Activated CD4-positive, alpha-beta memory T cell treated with anti-CD3 and anti-CD28 coated beads for 36 hours (primary cell): ENCODE results near the gene ZNF148. TPM values are rescaled to one million over a fixed set of nuclear protein-coding genes. Genes with fewer than 3 reads are reported as not detected.

Experiments used
- CTCF ChIA-PET: fragments of 350-600 bp; sonication (Branson Sonifier 250); formaldehyde crosslinking; loops from one replicate; lab custom pipeline; 2021; ENCODE audit warnings: antibody characterized with exemption, inconsistent platforms; lab: Charles Lee
- POLR2A ChIA-PET: fragments of 350-600 bp; sonication (Branson Sonifier 250); formaldehyde crosslinking; loops from one replicate; lab custom pipeline; 2021; ENCODE audit warnings: antibody characterized with exemption; lab: Charles Lee
- DNase-seq: peaks from one replicate; pipeline ENCODE4 v3.0.0-alpha.2; 2020
- H3K27ac Mint-ChIP-seq: one replicate; pipeline ENCODE4 v1.8.0; 2021; ENCODE audit warnings: mixed read lengths
- H3K27me3 Mint-ChIP-seq: one replicate; pipeline ENCODE4 v1.8.0; 2021; ENCODE audit warnings: mixed read lengths
- H3K36me3 Mint-ChIP-seq: one replicate; pipeline ENCODE4 v1.8.0; 2021; ENCODE audit warnings: mixed read lengths
- H3K4me1 Mint-ChIP-seq: one replicate; pipeline ENCODE4 v1.8.0; 2021; ENCODE audit warnings: low read depth, mixed read lengths
- H3K4me3 Mint-ChIP-seq: one replicate; pipeline ENCODE4 v1.8.0; 2021; ENCODE audit warnings: mild to moderate bottlenecking, mixed read lengths
- H3K9me3 Mint-ChIP-seq: one replicate; pipeline ENCODE4 v1.8.0; 2021; ENCODE audit warnings: mixed read lengths
- intact Hi-C: fragments of 100-400 bp; cut with micrococcal nuclease; formaldehyde crosslinking; loops from one replicate; pipeline ENCODE4 v1.15.1; 2023
- total RNA-seq, 2 experiments: library from RNA; stranded (reverse); gene quantifications; one replicate each; pipeline ENCODE4 v1.2.3, GENCODE V29; 2021

Gene ZNF148
- total RNA-seq, 2 experiments from 2014 or later: 27.9 to 29.9 TPM

DNA sequence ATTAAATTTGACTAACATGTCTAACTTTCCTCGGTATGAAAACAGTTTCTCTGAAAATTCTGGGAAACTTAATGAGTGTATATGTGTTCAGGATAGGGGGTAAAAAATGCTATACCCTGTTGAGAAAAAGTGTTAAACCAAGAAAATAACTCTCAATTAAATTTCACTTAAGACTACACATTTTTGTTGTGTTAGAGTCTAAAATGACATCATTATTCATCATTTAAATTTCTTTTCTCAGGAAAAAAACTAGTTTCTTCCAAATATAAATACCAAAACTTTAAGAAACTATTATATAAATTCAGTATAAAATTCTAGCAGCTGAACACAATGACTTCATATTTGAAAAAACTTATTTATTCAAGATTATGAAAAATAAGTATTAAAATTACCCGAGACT lies 52.2 kb downstream of the ZNF148 start:
- H3K36me3 Mint-ChIP-seq: peaks cover 26% of the 10 kb centered on the region
- no peaks in the 10 kb centered on the region for H3K27me3 Mint-ChIP-seq
- intact Hi-C loops: no loop called here
- CTCF ChIA-PET: no interaction called here
- H3K4me1 Mint-ChIP-seq: peaks cover 9% of the 10 kb centered on the region
- H3K4me3 Mint-ChIP-seq: no peak overlapping the region
- H3K27ac Mint-ChIP-seq: no peak overlapping the region
- H3K9me3 Mint-ChIP-seq: peaks cover 10% of the 10 kb centered on the region
- POLR2A ChIA-PET: no interaction called here
- DNase-seq: no peak

DNA sequence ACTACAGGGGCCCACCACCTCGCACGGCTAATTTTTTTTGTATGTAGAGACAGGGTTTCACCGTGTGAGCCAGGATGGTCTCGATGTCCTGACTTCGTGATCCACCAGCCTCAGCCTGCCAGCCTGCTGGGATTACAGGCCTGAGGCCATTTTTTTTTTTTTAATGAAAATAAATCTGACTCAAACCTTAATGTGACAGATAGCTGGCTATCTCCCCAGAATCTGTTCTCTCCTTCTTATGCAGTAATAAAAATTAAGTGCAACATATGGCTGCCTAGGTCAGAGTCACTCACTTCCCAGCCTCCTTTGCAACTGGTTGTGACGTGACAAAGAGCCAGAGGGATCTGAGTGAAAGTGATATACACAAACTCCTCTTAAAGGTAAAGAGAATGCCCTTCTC lies 53.0 kb downstream of the ZNF148 start:
- Mint-ChIP-seq H3K4me3 (no peak overlapping the region), H3K9me3 (peaks cover 10% of the 10 kb centered on the region), H3K36me3 (peaks cover 24% of the 10 kb centered on the region), H3K27me3 (no peaks in the 10 kb centered on the region), H3K4me1 (peaks cover 10% of the 10 kb centered on the region), H3K27ac (no peak overlapping the region)
- POLR2A ChIA-PET: no interaction called here
- CTCF ChIA-PET: no interaction called here
- DNase-seq: no peak
- intact Hi-C loops: no loop called here

DNA sequence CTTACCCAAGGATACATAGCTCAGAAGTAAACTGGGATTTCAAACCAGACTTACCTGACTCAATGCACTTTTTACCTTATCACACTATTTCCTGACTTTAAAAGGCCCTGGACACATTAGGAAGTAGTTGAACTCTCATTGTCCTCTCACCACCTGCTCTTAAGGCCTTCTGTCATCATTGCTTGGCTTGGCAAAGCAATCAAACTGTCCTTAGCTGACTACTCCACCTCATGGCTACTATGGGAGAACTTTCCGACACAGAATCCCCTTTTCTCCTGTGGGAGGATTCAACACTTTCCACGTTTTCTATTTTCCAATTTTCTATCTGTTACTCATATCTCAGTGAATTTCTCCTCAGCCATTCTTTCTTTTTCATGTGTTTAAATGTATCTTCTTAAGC lies 55.4 kb downstream of the ZNF148 start:
- DNase-seq: no peak
- POLR2A ChIA-PET: interaction anchor here (0.5 kb wide), 1 partner anchor 88 kb away, joined by 3 read pairs; no protein-coding TSS in a partner anchor
- Mint-ChIP-seq H3K36me3 (peaks cover 13% of the 10 kb centered on the region), H3K4me3 (no peak overlapping the region), H3K27ac (no peak overlapping the region), H3K4me1 (peaks cover 14% of the 10 kb centered on the region), H3K9me3 (no peaks in the 10 kb centered on the region), H3K27me3 (no peaks in the 10 kb centered on the region)
- intact Hi-C loops: no loop called here
- CTCF ChIA-PET: no interaction called here

DNA sequence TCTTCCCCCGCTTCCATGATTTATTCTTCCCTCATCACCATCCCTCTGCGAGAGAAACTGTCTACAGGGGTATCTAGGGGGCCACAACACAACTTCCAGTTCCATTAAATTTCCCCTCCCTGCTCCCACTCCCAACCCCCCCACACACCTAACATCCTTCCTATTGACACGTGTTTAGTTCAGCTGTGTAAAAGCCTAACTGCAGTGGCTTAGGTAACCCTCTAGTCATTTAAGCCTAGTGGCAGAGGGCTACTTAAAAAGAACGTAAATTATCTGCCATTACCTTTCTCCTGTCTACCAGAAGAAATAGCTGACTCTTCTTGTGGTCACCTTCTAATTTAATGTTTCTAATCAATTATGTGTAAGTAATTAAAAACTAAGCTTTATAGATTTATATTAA lies 56.3 kb downstream of the ZNF148 start:
- H3K4me1 Mint-ChIP-seq: peaks cover 17% of the 10 kb centered on the region
- POLR2A ChIA-PET: no interaction called here
- intact Hi-C loops: no loop called here
- DNase-seq: no peak
- no peak overlapping the region for H3K4me3 Mint-ChIP-seq
- H3K27me3 Mint-ChIP-seq: no peaks in the 10 kb centered on the region
- CTCF ChIA-PET: interaction anchor here (1.1 kb wide), 1 partner anchor 56 kb away, joined by 4 read pairs; the partner anchor contains the start of gene ZNF148
- H3K9me3 Mint-ChIP-seq: no peaks in the 10 kb centered on the region
- no peak overlapping the region for H3K27ac Mint-ChIP-seq
- H3K36me3 Mint-ChIP-seq: peaks cover 13% of the 10 kb centered on the region

DNA sequence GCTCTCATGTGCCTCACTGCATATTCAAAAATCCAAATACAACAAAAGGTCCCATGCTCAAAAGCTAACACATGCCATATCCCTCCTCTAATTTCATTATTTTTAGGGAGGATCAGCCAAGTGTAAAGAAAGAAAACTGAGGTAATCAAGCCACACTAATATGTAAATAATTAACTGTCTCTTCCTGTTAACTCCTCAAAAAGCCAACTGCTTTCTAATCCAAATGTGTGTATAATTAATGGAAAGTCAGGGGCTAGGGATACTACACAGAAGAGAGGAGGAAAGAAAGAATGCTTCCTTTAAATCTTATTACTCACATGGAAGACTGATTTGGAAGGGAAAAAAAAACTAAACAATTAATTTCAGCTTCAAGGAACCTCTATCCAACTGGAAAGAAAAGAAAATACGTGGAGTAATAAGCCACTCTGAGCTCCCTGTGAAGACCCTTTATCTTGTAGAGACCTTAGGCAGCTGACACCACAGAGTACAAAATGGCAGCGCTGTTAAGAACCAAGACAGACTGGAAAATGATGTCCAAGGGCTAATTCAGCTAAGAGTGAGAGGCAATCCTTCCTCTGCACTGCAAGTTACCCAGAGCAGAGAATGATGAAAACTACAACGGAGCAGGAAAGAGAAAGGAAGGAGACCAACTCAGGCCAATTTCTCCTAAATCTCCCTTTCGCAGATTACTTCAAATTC lies 56.8 kb downstream of the ZNF148 start:
- Mint-ChIP-seq H3K27ac (no peak overlapping the region), H3K4me1 (peaks cover 19% of the 10 kb centered on the region), H3K4me3 (no peak overlapping the region), H3K9me3 (no peaks in the 10 kb centered on the region), H3K36me3 (peaks cover 14% of the 10 kb centered on the region), H3K27me3 (no peaks in the 10 kb centered on the region)
- ChIA-PET POLR2A (no interaction called here), CTCF (interaction anchor here (0.6 to 1.1 kb wide), 2 partner anchors 57 to 268 kb away, joined by 4 read pairs; partner anchors contain the start of gene ZNF148)
- intact Hi-C loops: no loop called here
- DNase-seq: no peak

DNA sequence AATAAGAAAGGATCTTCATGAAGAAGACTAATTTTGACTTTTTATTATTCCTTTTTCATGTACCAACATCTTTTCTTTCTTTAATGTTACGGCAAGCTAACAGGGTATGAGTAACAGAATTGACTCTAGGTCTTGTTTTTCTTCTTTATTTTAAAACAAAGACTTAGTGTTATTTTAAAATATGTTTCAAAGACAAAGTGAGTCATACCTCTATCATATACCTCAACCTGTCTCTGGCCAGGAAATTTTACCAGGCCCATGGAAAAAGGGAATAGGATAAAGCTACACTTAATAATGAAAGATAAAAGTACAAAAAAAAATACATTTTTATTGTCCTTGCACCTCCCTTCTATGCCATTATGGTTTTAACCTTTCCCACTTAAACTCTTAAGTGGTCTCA lies 57.4 kb downstream of the ZNF148 start:
- intact Hi-C loops: no loop called here
- Mint-ChIP-seq H3K4me3 (no peak overlapping the region), H3K27ac (no peak overlapping the region), H3K9me3 (no peaks in the 10 kb centered on the region), H3K27me3 (no peaks in the 10 kb centered on the region), H3K4me1 (peaks cover 21% of the 10 kb centered on the region), H3K36me3 (peaks cover 17% of the 10 kb centered on the region)
- no peak for DNase-seq
- POLR2A ChIA-PET: no interaction called here
- CTCF ChIA-PET: interaction anchor here (0.6 to 1.1 kb wide), 2 partner anchors 57 to 268 kb away, joined by 4 read pairs; partner anchors contain the start of gene ZNF148

DNA sequence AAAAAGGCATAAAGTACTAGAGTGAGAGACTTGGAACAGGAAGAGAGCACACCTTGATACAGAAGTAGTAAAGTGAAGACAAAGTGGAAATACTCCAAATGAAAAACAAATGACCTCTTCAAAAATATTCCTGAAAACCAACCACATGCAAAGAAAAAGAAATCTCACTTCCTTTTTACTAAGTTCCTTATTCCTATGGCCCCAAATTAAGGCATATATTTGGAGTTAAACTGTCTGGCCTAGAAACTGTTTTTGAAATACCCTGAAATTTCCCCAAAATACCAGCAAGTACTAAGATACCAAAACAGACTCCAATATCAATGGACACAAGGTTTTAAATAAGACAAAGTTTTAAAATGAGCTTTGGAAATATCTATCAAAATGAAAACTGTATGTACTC lies 58.2 kb downstream of the ZNF148 start:
- H3K4me3 Mint-ChIP-seq: no peak overlapping the region
- H3K36me3 Mint-ChIP-seq: peaks cover 22% of the 10 kb centered on the region
- peaks cover 27% of the 10 kb centered on the region for H3K4me1 Mint-ChIP-seq
- no peaks in the 10 kb centered on the region for H3K9me3 Mint-ChIP-seq
- CTCF ChIA-PET: no interaction called here
- intact Hi-C loops: no loop called here
- H3K27ac Mint-ChIP-seq: no peak overlapping the region
- DNase-seq: no peak
- H3K27me3 Mint-ChIP-seq: no peaks in the 10 kb centered on the region
- POLR2A ChIA-PET: no interaction called here

DNA sequence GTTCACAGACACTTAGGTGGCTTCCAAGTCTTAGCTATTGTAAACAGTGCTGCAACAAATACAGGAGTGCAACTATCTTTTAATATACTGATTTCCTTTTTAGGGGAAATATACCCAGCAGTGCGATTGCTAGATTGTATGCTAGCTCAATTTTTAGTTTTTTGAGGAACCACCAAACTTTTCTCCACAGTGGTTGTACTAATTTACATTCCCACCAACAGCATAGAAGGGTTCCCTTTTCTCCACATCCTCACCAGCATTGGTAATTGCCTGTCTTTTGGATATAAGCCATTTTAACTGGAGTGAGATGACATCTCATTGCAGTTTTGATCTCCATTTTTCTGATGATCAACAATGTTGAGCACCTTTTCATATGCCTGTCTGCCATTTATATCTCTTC lies 58.9 kb downstream of the ZNF148 start:
- H3K4me1 Mint-ChIP-seq: peaks cover 33% of the 10 kb centered on the region
- POLR2A ChIA-PET: no interaction called here
- no peaks in the 10 kb centered on the region for H3K9me3 Mint-ChIP-seq
- CTCF ChIA-PET: no interaction called here
- no peak overlapping the region for H3K27ac Mint-ChIP-seq
- H3K4me3 Mint-ChIP-seq: no peak overlapping the region
- no peak for DNase-seq
- no peaks in the 10 kb centered on the region for H3K27me3 Mint-ChIP-seq
- peaks cover 26% of the 10 kb centered on the region for H3K36me3 Mint-ChIP-seq
- intact Hi-C loops: no loop called here

DNA sequence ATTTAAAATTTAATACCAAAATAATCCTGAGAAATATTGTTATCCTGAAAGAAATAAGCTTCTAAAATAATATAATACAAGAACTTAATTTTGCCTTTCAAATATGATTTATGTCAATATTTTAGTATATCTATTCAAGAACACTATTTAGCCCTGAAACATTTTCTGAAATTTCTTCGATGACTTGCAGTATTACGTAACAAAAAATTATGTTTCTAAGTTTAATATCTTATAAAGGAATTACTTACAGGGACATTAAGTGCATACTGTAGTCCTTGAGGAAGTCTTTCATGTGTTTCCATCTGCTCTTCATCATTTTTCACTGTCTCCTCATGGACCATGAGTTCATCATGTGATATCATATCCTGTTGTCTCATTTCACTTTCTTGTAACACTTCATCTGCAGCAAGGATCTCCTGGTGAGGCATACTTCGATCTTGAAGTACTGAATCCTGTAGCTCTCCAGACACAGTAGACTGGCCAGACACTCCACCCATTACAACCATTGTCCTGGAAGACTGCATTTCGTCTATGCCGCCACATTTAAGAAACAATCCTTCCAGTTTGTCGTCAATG lies 62.0 kb downstream of the ZNF148 start:
- DNase-seq: no peak
- ChIA-PET POLR2A (no interaction called here), CTCF (no interaction called here)
- Mint-ChIP-seq H3K27ac (peak overlapping the region; percentile 11), H3K27me3 (no peaks in the 10 kb centered on the region), H3K9me3 (no peaks in the 10 kb centered on the region), H3K4me1 (peaks cover 48% of the 10 kb centered on the region), H3K4me3 (no peak overlapping the region), H3K36me3 (peaks cover 34% of the 10 kb centered on the region)
- intact Hi-C loops: loop anchor here (5.0 kb wide), 3 partner anchors 39 to 124 kb away; no protein-coding TSS in a partner anchor

DNA sequence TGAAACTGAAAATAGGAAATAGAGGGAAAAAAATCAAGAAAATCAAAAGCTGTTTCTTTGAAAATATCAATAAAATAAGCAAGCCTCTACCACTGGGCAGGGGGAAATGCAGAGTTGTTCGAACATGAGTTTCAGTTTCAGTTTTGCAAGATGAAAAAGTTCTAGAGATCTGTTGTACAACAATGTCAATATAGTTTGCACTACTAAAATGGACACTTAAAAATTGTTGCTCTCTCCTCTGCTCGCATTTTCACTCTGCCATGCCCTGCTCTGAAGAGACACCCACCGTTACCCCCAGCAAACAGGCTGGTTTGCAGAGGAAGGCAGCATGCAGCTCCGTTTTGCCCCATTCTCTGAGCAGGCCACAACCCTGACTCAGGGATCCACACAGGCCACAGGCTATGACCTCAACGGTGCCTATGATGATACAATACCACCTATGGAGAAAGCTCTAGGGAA lies 64.5 kb downstream of the ZNF148 start:
- H3K36me3 Mint-ChIP-seq: peaks cover 39% of the 10 kb centered on the region

DNA sequence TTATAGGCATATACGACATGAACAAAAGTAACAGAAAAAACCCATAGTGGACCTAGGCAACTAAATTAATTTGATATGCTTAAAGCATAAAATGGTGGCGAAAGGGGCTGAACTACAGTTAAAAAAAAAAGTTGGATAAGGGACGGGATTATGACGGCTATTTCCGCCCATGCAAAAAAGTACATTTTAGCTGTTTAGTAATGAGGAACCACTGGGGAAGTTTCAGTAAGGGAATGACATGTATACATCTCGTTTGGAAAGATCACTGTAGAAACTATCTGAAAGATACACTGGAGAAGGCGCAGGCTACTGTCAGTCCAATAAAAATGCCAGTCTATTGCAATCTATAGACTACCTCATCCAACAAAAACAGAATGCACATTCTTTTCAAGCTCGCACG lies 65.6 kb downstream of the ZNF148 start:
- DNase-seq: no peak
- intact Hi-C loops: no loop called here
- Mint-ChIP-seq H3K4me1 (peaks cover 46% of the 10 kb centered on the region), H3K9me3 (no peaks in the 10 kb centered on the region), H3K27me3 (no peaks in the 10 kb centered on the region), H3K4me3 (peak overlapping the region; percentile 7), H3K36me3 (peaks cover 42% of the 10 kb centered on the region), H3K27ac (no peak overlapping the region)
- ChIA-PET POLR2A (no interaction called here), CTCF (no interaction called here)

More for the DNA sequence above, 64.5 kb downstream of the ZNF148 start:
- Mint-ChIP-seq H3K27ac (peak overlapping the region; percentile 81), H3K4me3 (peak overlapping the region; percentile 84), H3K4me1 (peaks cover 45% of the 10 kb centered on the region), H3K27me3 (no peaks in the 10 kb centered on the region), H3K9me3 (no peaks in the 10 kb centered on the region)
- ChIA-PET CTCF (interaction anchor here (0.9 to 1.4 kb wide), 5 partner anchors 18 to 299 kb away, joined by 3 to 5 read pairs (median 3); partner anchors contain the start of gene ZNF148), POLR2A (interaction anchor here (0.6 to 1.3 kb wide), 2 partner anchors 46 to 78 kb away, joined by 3 to 4 read pairs; no protein-coding TSS in a partner anchor)
- DNase-seq: peak; percentile 72
- intact Hi-C loops: loop anchor here (2.0 to 5.0 kb wide), 4 partner anchors 42 to 127 kb away; partner anchors contain the start of gene ZNF148

DNA sequence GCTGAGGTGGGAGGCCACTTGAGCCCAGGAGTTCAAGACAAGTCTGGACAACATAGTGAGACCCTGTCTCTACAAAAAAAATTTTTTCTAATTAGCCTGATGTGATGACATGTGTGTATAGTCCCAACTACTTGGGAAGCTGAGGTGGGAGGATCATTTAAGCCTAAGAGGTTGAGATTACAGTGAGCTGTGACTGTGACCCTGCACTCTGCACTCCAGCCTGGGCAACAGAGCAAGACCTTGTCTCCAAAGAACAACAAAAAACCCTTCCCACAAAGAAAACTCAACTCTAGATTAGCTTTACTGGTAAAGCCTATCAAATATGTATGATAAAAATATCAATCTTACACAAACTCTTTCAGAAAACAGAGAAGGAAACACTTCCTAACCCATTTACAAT lies 68.5 kb downstream of the ZNF148 start:
- intact Hi-C loops: no loop called here
- no peaks in the 10 kb centered on the region for H3K27me3 Mint-ChIP-seq
- no peak overlapping the region for H3K4me3 Mint-ChIP-seq
- ChIA-PET POLR2A (no interaction called here), CTCF (interaction anchor here (0.7 to 0.9 kb wide), 2 partner anchors 214 to 279 kb away, joined by 3 read pairs; no protein-coding TSS in a partner anchor)
- no peak overlapping the region for H3K27ac Mint-ChIP-seq
- peaks cover 34% of the 10 kb centered on the region for H3K36me3 Mint-ChIP-seq
- H3K4me1 Mint-ChIP-seq: peaks cover 33% of the 10 kb centered on the region
- DNase-seq: no peak
- no peaks in the 10 kb centered on the region for H3K9me3 Mint-ChIP-seq
